ENCODE results near the gene CDH13. TPM values are rescaled to one million over a fixed set of nuclear protein-coding genes. Genes with fewer than 3 reads are reported as not detected.

Gene CDH13
- total RNA-seq, 2 experiments from 2014 or later = not detected

- H3K27ac Mint-ChIP-seq = no peak overlapping the region
- CTCF ChIA-PET = no interaction called here
- DNase-seq (no peak), ATAC-seq (no peak)
- no peaks in the 10 kb centered on the region for H3K27me3 Mint-ChIP-seq
- peaks cover 2% of the 10 kb centered on the region for H3K9me3 Mint-ChIP-seq (ENCODE audit: low read depth)
- H3K36me3 Mint-ChIP-seq = no peaks in the 10 kb centered on the region
- no peaks in the 10 kb centered on the region for H3K4me1 Mint-ChIP-seq
- H3K4me3 Mint-ChIP-seq = no peak overlapping the region
These were observed 385.2 kb downstream of the CDH13 start for GRCh38 chr16:83011939-83012338.

GRCh38 chr16:83013071-83013470, 386.3 kb downstream of the CDH13 start:
- H3K36me3 Mint-ChIP-seq = no peaks in the 10 kb centered on the region
- no peaks in the 10 kb centered on the region for H3K27me3 Mint-ChIP-seq
- DNase-seq (no peak), ATAC-seq (no peak)
- H3K27ac Mint-ChIP-seq = no peak overlapping the region
- CTCF ChIA-PET = no interaction called here
- H3K4me1 Mint-ChIP-seq = no peaks in the 10 kb centered on the region
- no peak overlapping the region for H3K4me3 Mint-ChIP-seq
- peaks cover 2% of the 10 kb centered on the region for H3K9me3 Mint-ChIP-seq (ENCODE audit: low read depth)

- CTCF ChIA-PET = no interaction called here
- no peak for DNase-seq
- no peak for ATAC-seq
- no peak overlapping the region for H3K27ac Mint-ChIP-seq
- no peaks in the 10 kb centered on the region for H3K4me1 Mint-ChIP-seq
- H3K36me3 Mint-ChIP-seq = no peaks in the 10 kb centered on the region
- H3K27me3 Mint-ChIP-seq = no peaks in the 10 kb centered on the region
- no peak overlapping the region for H3K4me3 Mint-ChIP-seq
- H3K9me3 Mint-ChIP-seq (ENCODE audit: low read depth) = peaks cover 5% of the 10 kb centered on the region
These were observed 393.2 kb downstream of the CDH13 start for GRCh38 chr16:83019963-83020362.

GRCh38 chr16:83021045-83021444, 394.3 kb downstream of the CDH13 start:
- DNase-seq = no peak
- CTCF ChIA-PET = no interaction called here
- Mint-ChIP-seq H3K27me3 (no peaks in the 10 kb centered on the region), H3K9me3 (ENCODE audit: low read depth) (peaks cover 5% of the 10 kb centered on the region), H3K27ac (no peak overlapping the region), H3K4me3 (no peak overlapping the region), H3K36me3 (no peaks in the 10 kb centered on the region), H3K4me1 (no peaks in the 10 kb centered on the region)
- no peak for ATAC-seq

- Mint-ChIP-seq H3K27me3 (no peaks in the 10 kb centered on the region), H3K27ac (no peak overlapping the region), H3K9me3 (ENCODE audit: low read depth) (peaks cover 5% of the 10 kb centered on the region), H3K4me1 (no peaks in the 10 kb centered on the region), H3K4me3 (no peak overlapping the region), H3K36me3 (no peaks in the 10 kb centered on the region)
- ATAC-seq = no peak
- no peak for DNase-seq
- CTCF ChIA-PET = no interaction called here
These were observed 395.0 kb downstream of the CDH13 start for GRCh38 chr16:83021746-83022145.

- Mint-ChIP-seq H3K9me3 (ENCODE audit: low read depth) (peaks cover 5% of the 10 kb centered on the region), H3K36me3 (no peaks in the 10 kb centered on the region), H3K4me1 (no peaks in the 10 kb centered on the region), H3K27me3 (no peaks in the 10 kb centered on the region), H3K4me3 (no peak overlapping the region), H3K27ac (no peak overlapping the region)
- DNase-seq = no peak
- ATAC-seq = no peak
- CTCF ChIA-PET = no interaction called here
These were observed 396.2 kb downstream of the CDH13 start for GRCh38 chr16:83023011-83023410.

- H3K9me3 Mint-ChIP-seq (ENCODE audit: low read depth) = peaks cover 5% of the 10 kb centered on the region
- ATAC-seq (no peak), DNase-seq (no peak)
- CTCF ChIA-PET = no interaction called here
- no peaks in the 10 kb centered on the region for H3K36me3 Mint-ChIP-seq
- H3K27ac Mint-ChIP-seq = no peak overlapping the region
- no peaks in the 10 kb centered on the region for H3K4me1 Mint-ChIP-seq
- no peak overlapping the region for H3K4me3 Mint-ChIP-seq
- H3K27me3 Mint-ChIP-seq = no peaks in the 10 kb centered on the region
These were observed 396.9 kb downstream of the CDH13 start for GRCh38 chr16:83023640-83024039.

- H3K36me3 Mint-ChIP-seq = no peaks in the 10 kb centered on the region
- CTCF ChIA-PET = no interaction called here
- no peaks in the 10 kb centered on the region for H3K4me1 Mint-ChIP-seq
- no peaks in the 10 kb centered on the region for H3K27me3 Mint-ChIP-seq
- no peak overlapping the region for H3K4me3 Mint-ChIP-seq
- ATAC-seq = no peak
- no peak overlapping the region for H3K27ac Mint-ChIP-seq
- peaks cover 11% of the 10 kb centered on the region for H3K9me3 Mint-ChIP-seq (ENCODE audit: low read depth)
- no peak for DNase-seq
These were observed 401.2 kb downstream of the CDH13 start for GRCh38 chr16:83027973-83028372.

- DNase-seq (no peak), ATAC-seq (no peak)
- H3K27me3 Mint-ChIP-seq = no peaks in the 10 kb centered on the region
- H3K9me3 Mint-ChIP-seq (ENCODE audit: low read depth) = peaks cover 9% of the 10 kb centered on the region
- no peak overlapping the region for H3K4me3 Mint-ChIP-seq
- no peaks in the 10 kb centered on the region for H3K36me3 Mint-ChIP-seq
- no peaks in the 10 kb centered on the region for H3K4me1 Mint-ChIP-seq
- CTCF ChIA-PET = no interaction called here
- H3K27ac Mint-ChIP-seq = no peak overlapping the region
These were observed 402.7 kb downstream of the CDH13 start for GRCh38 chr16:83029467-83029866.

- no peak overlapping the region for H3K27ac Mint-ChIP-seq
- H3K36me3 Mint-ChIP-seq = no peaks in the 10 kb centered on the region
- no peak overlapping the region for H3K4me3 Mint-ChIP-seq
- H3K27me3 Mint-ChIP-seq = no peaks in the 10 kb centered on the region
- DNase-seq (no peak), ATAC-seq (no peak)
- H3K4me1 Mint-ChIP-seq = no peaks in the 10 kb centered on the region
- H3K9me3 Mint-ChIP-seq (ENCODE audit: low read depth) = peaks cover 9% of the 10 kb centered on the region
- CTCF ChIA-PET = no interaction called here
These were observed 404.8 kb downstream of the CDH13 start for GRCh38 chr16:83031524-83031923.

- Mint-ChIP-seq H3K36me3 (no peaks in the 10 kb centered on the region), H3K4me3 (no peak overlapping the region), H3K27me3 (no peaks in the 10 kb centered on the region), H3K27ac (no peak overlapping the region), H3K4me1 (peaks cover 8% of the 10 kb centered on the region), H3K9me3 (ENCODE audit: low read depth) (peaks cover 7% of the 10 kb centered on the region)
- DNase-seq (no peak), ATAC-seq (no peak)
- CTCF ChIA-PET = no interaction called here
These were observed 410.3 kb downstream of the CDH13 start for GRCh38 chr16:83037102-83037501.

GRCh38 chr16:83037884-83038283, 411.1 kb downstream of the CDH13 start:
- peaks cover 8% of the 10 kb centered on the region for H3K4me1 Mint-ChIP-seq

GRCh38 chr16:83040174-83040573, 413.4 kb downstream of the CDH13 start:
- no peak for ATAC-seq
- CTCF ChIA-PET = no interaction called here
- Mint-ChIP-seq H3K27ac (no peak overlapping the region), H3K36me3 (no peaks in the 10 kb centered on the region), H3K4me3 (no peak overlapping the region), H3K9me3 (ENCODE audit: low read depth) (peaks cover 7% of the 10 kb centered on the region), H3K4me1 (peaks cover 8% of the 10 kb centered on the region), H3K27me3 (no peaks in the 10 kb centered on the region)
- DNase-seq = no peak

More at GRCh38 chr16:83037884-83038283, 411.1 kb downstream of the CDH13 start:
- DNase-seq (no peak), ATAC-seq (no peak)
- Mint-ChIP-seq H3K27me3 (no peaks in the 10 kb centered on the region), H3K9me3 (ENCODE audit: low read depth) (peaks cover 7% of the 10 kb centered on the region), H3K36me3 (no peaks in the 10 kb centered on the region), H3K27ac (no peak overlapping the region), H3K4me3 (no peak overlapping the region)
- CTCF ChIA-PET = no interaction called here

GRCh38 chr16:83044589-83044988, 417.8 kb downstream of the CDH13 start:
- H3K36me3 Mint-ChIP-seq = no peaks in the 10 kb centered on the region

GRCh38 chr16:83045790-83046189, 419.0 kb downstream of the CDH13 start:
- H3K9me3 Mint-ChIP-seq (ENCODE audit: low read depth) = peaks cover 8% of the 10 kb centered on the region
- DNase-seq = no peak
- ATAC-seq = no peak
- H3K36me3 Mint-ChIP-seq = no peaks in the 10 kb centered on the region
- peaks cover 2% of the 10 kb centered on the region for H3K27me3 Mint-ChIP-seq
- no peak overlapping the region for H3K4me3 Mint-ChIP-seq
- no peak overlapping the region for H3K27ac Mint-ChIP-seq
- CTCF ChIA-PET = no interaction called here
- no peaks in the 10 kb centered on the region for H3K4me1 Mint-ChIP-seq

More at GRCh38 chr16:83044589-83044988, 417.8 kb downstream of the CDH13 start:
- CTCF ChIA-PET = no interaction called here
- no peak overlapping the region for H3K4me3 Mint-ChIP-seq
- ATAC-seq = no peak
- H3K9me3 Mint-ChIP-seq (ENCODE audit: low read depth) = peaks cover 9% of the 10 kb centered on the region
- peaks cover 8% of the 10 kb centered on the region for H3K4me1 Mint-ChIP-seq
- H3K27me3 Mint-ChIP-seq = no peaks in the 10 kb centered on the region
- no peak overlapping the region for H3K27ac Mint-ChIP-seq
- no peak for DNase-seq

Measured in activated CD8-positive, alpha-beta memory T cell treated with anti-CD3 and anti-CD28 coated beads, Interleukin-2, amount 10 ng/mL, durations not matched to agents 7 days and 5 days (primary cell).